Measurements from ENCODE around the gene UMODL1.

The UMODL1 gene

GRCh38 chr21:42115136-42115683, 44.1 kb downstream of the UMODL1 start:
- TF ChIP-seq YY1 (IDR thresholded peaks at IDR 0.05; ENCODE audit: low read depth), result no peak
- TF ChIP-seq TEAD4 (IDR thresholded peaks at IDR 0.05), result no peak
- no peak for TF ChIP-seq EGR1 (IDR thresholded peaks at IDR 0.05)
- TF ChIP-seq TCF12 (IDR thresholded peaks at IDR 0.05; ENCODE audit: low read depth), result no peak
- TF ChIP-seq CREB1 (IDR thresholded peaks at IDR 0.05; ENCODE audit: low read depth), result no peak
- no peak for TF ChIP-seq TAF1 (IDR thresholded peaks at IDR 0.05; ENCODE audit: low read depth)
- TF ChIP-seq FOXM1 (IDR thresholded peaks at IDR 0.05; ENCODE audit: borderline replicate concordance, low read depth), result no peak
- no peak for TF ChIP-seq REST (IDR thresholded peaks at IDR 0.05; ENCODE audit: low read depth)
- TF ChIP-seq EP300 (IDR thresholded peaks at IDR 0.05; ENCODE audit: borderline replicate concordance), result no peak
- TF ChIP-seq RAD21 (IDR thresholded peaks at IDR 0.05; ENCODE audit: low read depth), result no peak
- no peak for TF ChIP-seq CEBPB (IDR thresholded peaks at IDR 0.05)
- no peak for TF ChIP-seq USF1 (IDR thresholded peaks at IDR 0.05)
- TF ChIP-seq ZBTB7A (IDR thresholded peaks at IDR 0.05; ENCODE audit: low read depth), result no peak
- TF ChIP-seq MAX (IDR thresholded peaks at IDR 0.05), result no peak
- TF ChIP-seq NFIC (IDR thresholded peaks at IDR 0.05), result no peak

GRCh38 chr21:42117229-42117966, 46.3 kb downstream of the UMODL1 start:
- TF ChIP-seq RAD21 (IDR thresholded peaks at IDR 0.05; ENCODE audit: low read depth), result peak; percentile 92
- TF ChIP-seq NFIC (IDR thresholded peaks at IDR 0.05), result no peak
- TF ChIP-seq TEAD4 (IDR thresholded peaks at IDR 0.05), result peak; percentile 23; the same call in 1 of the 2 replicates
- TF ChIP-seq TAF1 (IDR thresholded peaks at IDR 0.05; ENCODE audit: low read depth), result no peak
- no peak for TF ChIP-seq CREB1 (IDR thresholded peaks at IDR 0.05; ENCODE audit: low read depth)
- no peak for TF ChIP-seq YY1 (IDR thresholded peaks at IDR 0.05; ENCODE audit: low read depth)
- TF ChIP-seq USF1 (IDR thresholded peaks at IDR 0.05), result no peak

GRCh38 chr21:42117967-42118780, 47.1 kb downstream of the UMODL1 start:
- TF ChIP-seq RAD21 (IDR thresholded peaks at IDR 0.05; ENCODE audit: low read depth) (no peak), REST (IDR thresholded peaks at IDR 0.05; ENCODE audit: low read depth) (no peak), CREB1 (IDR thresholded peaks at IDR 0.05; ENCODE audit: low read depth) (no peak), EGR1 (IDR thresholded peaks at IDR 0.05) (no peak), ZBTB7A (IDR thresholded peaks at IDR 0.05; ENCODE audit: low read depth) (no peak), TAF1 (IDR thresholded peaks at IDR 0.05; ENCODE audit: low read depth) (no peak), TEAD4 (IDR thresholded peaks at IDR 0.05) (no peak), EP300 (IDR thresholded peaks at IDR 0.05; ENCODE audit: borderline replicate concordance) (no peak), NFIC (IDR thresholded peaks at IDR 0.05) (no peak), TCF12 (IDR thresholded peaks at IDR 0.05; ENCODE audit: low read depth) (no peak), YY1 (IDR thresholded peaks at IDR 0.05; ENCODE audit: low read depth) (no peak)

- TF ChIP-seq REST (IDR thresholded peaks at IDR 0.05; ENCODE audit: low read depth), result no peak
- TF ChIP-seq RAD21 (IDR thresholded peaks at IDR 0.05; ENCODE audit: low read depth), result no peak
- no peak for TF ChIP-seq TAF1 (IDR thresholded peaks at IDR 0.05; ENCODE audit: low read depth)
- TF ChIP-seq TEAD4 (IDR thresholded peaks at IDR 0.05), result no peak
- no peak for TF ChIP-seq CREB1 (IDR thresholded peaks at IDR 0.05; ENCODE audit: low read depth)
Observed at GRCh38 chr21:42118901-42119300, 47.8 kb downstream of the UMODL1 start.
